Measurements from ENCODE around the gene SH3RF3.

DNA sequence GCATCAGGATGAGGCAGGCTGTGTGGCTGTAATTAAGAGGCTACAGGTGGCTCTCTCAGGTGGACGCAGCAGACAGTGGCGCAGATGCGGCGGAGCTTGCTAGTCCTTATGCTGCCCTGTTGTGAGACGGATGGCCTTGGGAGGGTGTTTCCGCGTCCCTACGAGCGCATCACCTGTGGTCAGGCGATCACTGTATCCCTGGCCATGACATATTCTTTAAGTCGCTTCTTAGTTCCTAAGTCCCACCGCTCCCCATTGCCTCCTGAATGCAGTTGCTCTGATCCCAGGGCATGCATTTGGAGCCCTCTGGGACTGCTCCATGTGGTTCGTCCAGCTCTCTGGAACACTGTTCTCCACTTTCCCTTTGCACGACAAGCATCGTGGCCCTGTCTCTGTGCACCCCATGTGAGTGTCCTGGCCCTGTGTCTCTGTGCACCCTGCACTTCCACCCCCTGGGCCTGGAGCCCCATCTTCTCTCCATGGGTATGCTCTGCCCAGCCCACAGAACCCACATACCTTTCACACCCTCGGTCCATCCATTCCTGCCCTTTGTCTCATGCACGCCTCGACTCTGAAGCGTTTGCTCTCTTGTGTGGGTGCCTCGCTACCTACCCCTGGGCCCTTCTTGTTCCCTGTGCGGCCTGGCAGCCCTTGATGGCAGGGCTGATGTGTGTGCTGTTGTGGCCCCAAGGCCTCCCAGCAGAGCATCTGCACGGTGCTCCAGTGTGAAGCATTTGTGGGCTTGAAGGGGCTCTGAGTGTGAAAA is 74.4 kb downstream of the SH3RF3 start:
- TF ChIP-seq CTCF (IDR thresholded peaks at IDR 0.05) (no peak), EZH2phosphoT487 (IDR thresholded peaks at IDR 0.05) (no peak)
